ENCODE data around the gene HIPK1. TPM values are rescaled to one million over a fixed set of nuclear protein-coding genes. Genes with fewer than 3 reads are reported as not detected.

HIPK1 gene
- total RNA-seq, 1 experiment from 2014 or later: 52.2 TPM

DNA sequence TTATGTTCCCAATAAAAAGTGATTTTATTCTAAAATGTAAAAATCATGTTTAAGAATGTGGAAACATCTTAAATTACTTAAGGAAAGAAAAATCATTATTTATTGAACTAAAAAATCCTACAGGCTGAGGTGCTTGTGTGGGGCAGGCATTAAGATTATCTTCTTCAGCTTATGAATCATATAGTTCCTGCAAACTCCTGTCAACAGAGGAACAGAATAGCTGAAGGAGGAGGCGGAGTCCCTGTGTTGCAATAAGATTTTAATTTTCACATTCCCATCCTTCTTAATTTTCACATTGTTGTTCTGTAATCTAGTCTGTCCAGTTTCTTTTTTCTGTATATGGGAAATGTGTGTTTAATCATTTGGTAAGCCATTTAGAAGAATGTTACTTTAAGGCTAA lies 29.6 kb downstream of the HIPK1 start:
- Mint-ChIP-seq H3K27ac (no peak overlapping the region), H3K9me3 (no peaks in the 10 kb centered on the region), H3K36me3 (peaks cover 53% of the 10 kb centered on the region), H3K4me3 (no peak overlapping the region), H3K27me3 (ENCODE audit: low read depth) (no peaks in the 10 kb centered on the region), H3K4me1 (peaks cover 4% of the 10 kb centered on the region; the same call in 1 of the 2 replicates)
- TF ChIP-seq STAT6 (CRISPR knock-in tag; conservative IDR thresholded peaks at IDR 0.05; ENCODE audit: low read depth): no peak
- TF ChIP-seq FOXJ3 (CRISPR knock-in tag; IDR thresholded peaks at IDR 0.05; ENCODE audit: borderline replicate concordance): no peak
- TF ChIP-seq ZMAT4 (CRISPR knock-in tag; IDR thresholded peaks at IDR 0.05): no peak
- no peak for TF ChIP-seq ETV6 (CRISPR knock-in tag; IDR thresholded peaks at IDR 0.05)
- no peak for TF ChIP-seq GRHL2 (CRISPR knock-in tag; IDR thresholded peaks at IDR 0.05; ENCODE audit: insufficient replicate concordance, severe bottlenecking)
- no peak for TF ChIP-seq GABPB1 (CRISPR knock-in tag; IDR thresholded peaks at IDR 0.05)
- no peak for TF ChIP-seq NFYB (CRISPR knock-in tag; conservative IDR thresholded peaks at IDR 0.05; ENCODE audit: low read depth)
- no peak for TF ChIP-seq ELF4 (CRISPR knock-in tag; IDR thresholded peaks at IDR 0.05; ENCODE audit: low read depth)
- TF ChIP-seq FOXP1 (CRISPR knock-in tag; IDR thresholded peaks at IDR 0.05; ENCODE audit: borderline replicate concordance): no peak
- TF ChIP-seq, protein P1, sequence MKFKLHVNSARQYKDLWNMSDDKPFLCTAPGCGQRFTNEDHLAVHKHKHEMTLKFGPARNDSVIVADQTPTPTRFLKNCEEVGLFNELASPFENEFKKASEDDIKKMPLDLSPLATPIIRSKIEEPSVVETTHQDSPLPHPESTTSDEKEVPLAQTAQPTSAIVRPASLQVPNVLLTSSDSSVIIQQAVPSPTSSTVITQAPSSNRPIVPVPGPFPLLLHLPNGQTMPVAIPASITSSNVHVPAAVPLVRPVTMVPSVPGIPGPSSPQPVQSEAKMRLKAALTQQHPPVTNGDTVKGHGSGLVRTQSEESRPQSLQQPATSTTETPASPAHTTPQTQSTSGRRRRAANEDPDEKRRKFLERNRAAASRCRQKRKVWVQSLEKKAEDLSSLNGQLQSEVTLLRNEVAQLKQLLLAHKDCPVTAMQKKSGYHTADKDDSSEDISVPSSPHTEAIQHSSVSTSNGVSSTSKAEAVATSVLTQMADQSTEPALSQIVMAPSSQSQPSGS (CRISPR knock-in tag; IDR thresholded peaks at IDR 0.05; ENCODE audit: borderline replicate concordance, low read depth): no peak
- TF ChIP-seq, protein P2, sequence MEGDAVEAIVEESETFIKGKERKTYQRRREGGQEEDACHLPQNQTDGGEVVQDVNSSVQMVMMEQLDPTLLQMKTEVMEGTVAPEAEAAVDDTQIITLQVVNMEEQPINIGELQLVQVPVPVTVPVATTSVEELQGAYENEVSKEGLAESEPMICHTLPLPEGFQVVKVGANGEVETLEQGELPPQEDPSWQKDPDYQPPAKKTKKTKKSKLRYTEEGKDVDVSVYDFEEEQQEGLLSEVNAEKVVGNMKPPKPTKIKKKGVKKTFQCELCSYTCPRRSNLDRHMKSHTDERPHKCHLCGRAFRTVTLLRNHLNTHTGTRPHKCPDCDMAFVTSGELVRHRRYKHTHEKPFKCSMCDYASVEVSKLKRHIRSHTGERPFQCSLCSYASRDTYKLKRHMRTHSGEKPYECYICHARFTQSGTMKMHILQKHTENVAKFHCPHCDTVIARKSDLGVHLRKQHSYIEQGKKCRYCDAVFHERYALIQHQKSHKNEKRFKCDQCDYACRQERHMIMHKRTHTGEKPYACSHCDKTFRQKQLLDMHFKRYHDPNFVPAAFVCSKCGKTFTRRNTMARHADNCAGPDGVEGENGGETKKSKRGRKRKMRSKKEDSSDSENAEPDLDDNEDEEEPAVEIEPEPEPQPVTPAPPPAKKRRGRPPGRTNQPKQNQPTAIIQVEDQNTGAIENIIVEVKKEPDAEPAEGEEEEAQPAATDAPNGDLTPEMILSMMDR (IDR thresholded peaks at IDR 0.05): no peak
- TF ChIP-seq, protein P3, sequence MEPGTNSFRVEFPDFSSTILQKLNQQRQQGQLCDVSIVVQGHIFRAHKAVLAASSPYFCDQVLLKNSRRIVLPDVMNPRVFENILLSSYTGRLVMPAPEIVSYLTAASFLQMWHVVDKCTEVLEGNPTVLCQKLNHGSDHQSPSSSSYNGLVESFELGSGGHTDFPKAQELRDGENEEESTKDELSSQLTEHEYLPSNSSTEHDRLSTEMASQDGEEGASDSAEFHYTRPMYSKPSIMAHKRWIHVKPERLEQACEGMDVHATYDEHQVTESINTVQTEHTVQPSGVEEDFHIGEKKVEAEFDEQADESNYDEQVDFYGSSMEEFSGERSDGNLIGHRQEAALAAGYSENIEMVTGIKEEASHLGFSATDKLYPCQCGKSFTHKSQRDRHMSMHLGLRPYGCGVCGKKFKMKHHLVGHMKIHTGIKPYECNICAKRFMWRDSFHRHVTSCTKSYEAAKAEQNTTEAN (CRISPR knock-in tag; IDR thresholded peaks at IDR 0.05): no peak
- TF ChIP-seq RELA (CRISPR knock-in tag; IDR thresholded peaks at IDR 0.05; ENCODE audit: borderline replicate concordance): no peak
- TF ChIP-seq, protein P4, sequence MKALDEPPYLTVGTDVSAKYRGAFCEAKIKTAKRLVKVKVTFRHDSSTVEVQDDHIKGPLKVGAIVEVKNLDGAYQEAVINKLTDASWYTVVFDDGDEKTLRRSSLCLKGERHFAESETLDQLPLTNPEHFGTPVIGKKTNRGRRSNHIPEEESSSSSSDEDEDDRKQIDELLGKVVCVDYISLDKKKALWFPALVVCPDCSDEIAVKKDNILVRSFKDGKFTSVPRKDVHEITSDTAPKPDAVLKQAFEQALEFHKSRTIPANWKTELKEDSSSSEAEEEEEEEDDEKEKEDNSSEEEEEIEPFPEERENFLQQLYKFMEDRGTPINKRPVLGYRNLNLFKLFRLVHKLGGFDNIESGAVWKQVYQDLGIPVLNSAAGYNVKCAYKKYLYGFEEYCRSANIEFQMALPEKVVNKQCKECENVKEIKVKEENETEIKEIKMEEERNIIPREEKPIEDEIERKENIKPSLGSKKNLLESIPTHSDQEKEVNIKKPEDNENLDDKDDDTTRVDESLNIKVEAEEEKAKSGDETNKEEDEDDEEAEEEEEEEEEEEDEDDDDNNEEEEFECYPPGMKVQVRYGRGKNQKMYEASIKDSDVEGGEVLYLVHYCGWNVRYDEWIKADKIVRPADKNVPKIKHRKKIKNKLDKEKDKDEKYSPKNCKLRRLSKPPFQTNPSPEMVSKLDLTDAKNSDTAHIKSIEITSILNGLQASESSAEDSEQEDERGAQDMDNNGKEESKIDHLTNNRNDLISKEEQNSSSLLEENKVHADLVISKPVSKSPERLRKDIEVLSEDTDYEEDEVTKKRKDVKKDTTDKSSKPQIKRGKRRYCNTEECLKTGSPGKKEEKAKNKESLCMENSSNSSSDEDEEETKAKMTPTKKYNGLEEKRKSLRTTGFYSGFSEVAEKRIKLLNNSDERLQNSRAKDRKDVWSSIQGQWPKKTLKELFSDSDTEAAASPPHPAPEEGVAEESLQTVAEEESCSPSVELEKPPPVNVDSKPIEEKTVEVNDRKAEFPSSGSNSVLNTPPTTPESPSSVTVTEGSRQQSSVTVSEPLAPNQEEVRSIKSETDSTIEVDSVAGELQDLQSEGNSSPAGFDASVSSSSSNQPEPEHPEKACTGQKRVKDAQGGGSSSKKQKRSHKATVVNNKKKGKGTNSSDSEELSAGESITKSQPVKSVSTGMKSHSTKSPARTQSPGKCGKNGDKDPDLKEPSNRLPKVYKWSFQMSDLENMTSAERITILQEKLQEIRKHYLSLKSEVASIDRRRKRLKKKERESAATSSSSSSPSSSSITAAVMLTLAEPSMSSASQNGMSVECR (CRISPR knock-in tag; IDR thresholded peaks at IDR 0.05; ENCODE audit: borderline replicate concordance): no peak
- TF ChIP-seq, protein P5, sequence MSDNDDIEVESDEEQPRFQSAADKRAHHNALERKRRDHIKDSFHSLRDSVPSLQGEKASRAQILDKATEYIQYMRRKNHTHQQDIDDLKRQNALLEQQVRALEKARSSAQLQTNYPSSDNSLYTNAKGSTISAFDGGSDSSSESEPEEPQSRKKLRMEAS (CRISPR knock-in tag; IDR thresholded peaks at IDR 0.05): no peak
- TF ChIP-seq SMAD4 (CRISPR knock-in tag; IDR thresholded peaks at IDR 0.05): no peak
- TF ChIP-seq ZNF263 (CRISPR knock-in tag; IDR thresholded peaks at IDR 0.05; ENCODE audit: low read depth): no peak
- no peak for TF ChIP-seq ZNF219 (CRISPR knock-in tag; IDR thresholded peaks at IDR 0.05; ENCODE audit: borderline replicate concordance)
- CTCF ChIA-PET: no interaction called here
- POLR2A ChIA-PET: no interaction called here
- ATAC-seq: no peak
- no peak for DNase-seq (ENCODE audit: low spot score)

All from WTC11 (cell line).